AG09319 (cell line): Measurements from ENCODE around the gene NUDT13.

ENCODE experiments used
- DNase-seq: peaks from one replicate; pipeline ENCODE4 v3.0.0-alpha.2; 2010; ENCODE audit warnings: low read depth; ENCODE audit errors: extremely low read depth
- TF ChIP-seq, protein P1 (sequence below): IDR thresholded peaks from 2 replicates; pipeline ENCODE4 v1.5.1; 2011; ENCODE audit warnings: low read depth, mild to moderate bottlenecking, inconsistent platforms, low read length, moderate library complexity

NUDT13 gene

DNA sequence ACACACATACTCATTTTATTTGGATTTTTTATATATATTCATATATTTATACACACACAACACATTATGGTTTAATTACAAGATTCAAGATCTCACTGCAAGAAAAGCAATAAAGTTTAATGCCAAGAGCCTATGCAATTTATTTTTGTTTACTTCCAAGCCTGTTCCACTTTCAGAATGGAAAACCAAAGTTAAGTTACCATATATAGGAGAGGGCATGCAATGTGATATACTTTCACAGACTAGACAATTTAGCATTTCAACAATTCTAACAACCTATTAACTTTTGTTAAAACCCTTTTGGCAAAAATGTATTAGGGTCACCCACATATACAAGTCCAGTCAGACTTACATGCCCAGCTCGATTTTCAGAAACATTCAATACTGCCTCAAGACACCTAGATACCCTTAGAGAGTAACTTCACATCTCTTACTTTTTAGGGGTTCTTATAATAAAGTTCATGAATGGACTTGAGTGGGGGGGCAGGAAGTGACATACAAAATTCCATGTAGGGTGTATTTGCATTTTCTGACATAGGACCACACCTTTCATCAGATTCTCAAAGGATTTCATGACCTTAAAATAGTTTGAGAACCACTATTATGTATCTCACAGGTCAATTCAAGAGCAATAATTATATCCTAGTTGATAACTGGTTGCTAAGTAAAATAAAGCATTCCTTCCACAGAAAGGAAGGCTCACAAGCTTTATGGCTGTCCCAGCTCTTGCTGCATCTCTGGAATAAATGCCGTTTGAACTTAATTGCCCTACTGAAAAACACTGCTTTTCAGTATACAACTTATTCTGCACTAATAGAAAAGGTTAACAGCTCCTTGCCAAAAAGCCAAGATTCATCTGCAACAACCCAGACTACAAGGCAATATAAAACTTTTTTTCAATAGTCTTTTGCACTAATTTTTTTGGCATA, 16.1 kb upstream of the NUDT13 start:
- no peak for DNase-seq
- TF ChIP-seq, protein P1, sequence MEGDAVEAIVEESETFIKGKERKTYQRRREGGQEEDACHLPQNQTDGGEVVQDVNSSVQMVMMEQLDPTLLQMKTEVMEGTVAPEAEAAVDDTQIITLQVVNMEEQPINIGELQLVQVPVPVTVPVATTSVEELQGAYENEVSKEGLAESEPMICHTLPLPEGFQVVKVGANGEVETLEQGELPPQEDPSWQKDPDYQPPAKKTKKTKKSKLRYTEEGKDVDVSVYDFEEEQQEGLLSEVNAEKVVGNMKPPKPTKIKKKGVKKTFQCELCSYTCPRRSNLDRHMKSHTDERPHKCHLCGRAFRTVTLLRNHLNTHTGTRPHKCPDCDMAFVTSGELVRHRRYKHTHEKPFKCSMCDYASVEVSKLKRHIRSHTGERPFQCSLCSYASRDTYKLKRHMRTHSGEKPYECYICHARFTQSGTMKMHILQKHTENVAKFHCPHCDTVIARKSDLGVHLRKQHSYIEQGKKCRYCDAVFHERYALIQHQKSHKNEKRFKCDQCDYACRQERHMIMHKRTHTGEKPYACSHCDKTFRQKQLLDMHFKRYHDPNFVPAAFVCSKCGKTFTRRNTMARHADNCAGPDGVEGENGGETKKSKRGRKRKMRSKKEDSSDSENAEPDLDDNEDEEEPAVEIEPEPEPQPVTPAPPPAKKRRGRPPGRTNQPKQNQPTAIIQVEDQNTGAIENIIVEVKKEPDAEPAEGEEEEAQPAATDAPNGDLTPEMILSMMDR: no peak

DNA sequence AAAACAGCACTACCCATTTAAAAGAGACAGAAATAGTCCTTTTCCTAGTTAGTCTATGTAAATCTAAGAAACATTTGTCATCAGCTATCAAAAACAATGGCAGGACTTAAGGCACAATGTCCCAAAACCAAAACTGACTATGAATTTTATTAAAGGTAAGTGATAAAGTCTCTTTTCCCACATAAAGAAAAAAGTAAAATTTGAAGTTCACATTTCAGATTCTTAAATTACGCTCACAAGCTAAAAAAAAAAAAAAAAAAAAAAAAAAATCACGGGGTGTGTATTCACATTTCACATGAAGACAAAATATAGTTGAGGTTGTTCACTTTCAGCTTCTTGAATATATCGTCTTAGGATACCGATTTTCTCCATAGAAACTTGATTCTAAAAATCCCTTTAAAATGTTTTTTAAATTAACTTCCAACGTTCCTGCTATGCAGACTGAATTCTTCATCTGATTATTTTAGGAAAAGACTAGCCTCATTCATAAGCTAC, 15.2 kb upstream of the NUDT13 start:
- DNase-seq: no peak
- TF ChIP-seq, protein P1: no peak

DNA sequence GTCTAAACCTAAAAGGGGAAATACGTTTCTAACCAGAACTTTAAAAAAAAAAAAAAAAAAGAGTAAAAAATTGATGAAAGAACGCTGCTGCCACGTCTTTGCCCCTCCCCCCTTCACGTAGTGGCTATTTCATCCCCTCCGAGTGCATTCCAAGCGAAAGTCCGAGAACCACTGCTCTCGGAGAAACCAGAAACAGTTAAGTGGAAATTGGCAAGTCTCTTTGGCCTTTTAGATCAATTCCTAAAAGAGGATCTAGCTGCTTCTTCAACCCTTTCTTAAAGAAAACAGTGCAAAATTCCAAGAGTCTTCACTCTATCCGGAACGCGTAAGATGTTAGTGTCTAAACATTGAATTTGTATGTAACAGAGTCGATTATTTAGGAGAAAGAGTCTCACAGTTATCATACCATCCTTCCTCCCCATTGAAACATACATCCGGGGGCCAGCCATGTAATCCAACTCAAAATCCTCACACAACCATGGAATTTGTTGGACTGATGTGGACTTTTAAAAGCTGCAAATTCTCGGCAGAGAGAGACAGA, 14.7 kb upstream of the NUDT13 start:
- no peak for DNase-seq
- TF ChIP-seq, protein P1: no peak

DNA sequence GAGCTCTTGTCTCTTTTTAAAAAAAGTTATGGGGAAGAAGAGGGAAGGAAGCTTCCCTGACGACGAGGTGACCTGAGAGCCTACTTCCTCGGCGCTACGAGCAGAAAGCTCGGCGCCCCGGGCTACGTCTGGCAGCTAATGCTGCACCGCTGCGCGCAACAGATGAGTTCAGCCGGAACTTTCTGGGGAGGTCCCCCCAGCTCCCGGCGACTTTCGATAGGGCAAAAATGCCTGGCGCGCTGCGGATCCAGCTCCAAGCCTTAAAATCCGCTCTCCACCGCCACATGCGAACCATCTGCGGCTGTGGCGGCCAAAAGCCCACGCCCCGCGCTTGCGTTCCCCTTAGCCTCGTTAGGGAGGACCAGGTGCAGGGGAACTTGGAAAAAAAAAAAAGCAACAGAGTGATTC, 14.2 kb upstream of the NUDT13 start:
- TF ChIP-seq, protein P1: no peak
- DNase-seq: no peak

DNA sequence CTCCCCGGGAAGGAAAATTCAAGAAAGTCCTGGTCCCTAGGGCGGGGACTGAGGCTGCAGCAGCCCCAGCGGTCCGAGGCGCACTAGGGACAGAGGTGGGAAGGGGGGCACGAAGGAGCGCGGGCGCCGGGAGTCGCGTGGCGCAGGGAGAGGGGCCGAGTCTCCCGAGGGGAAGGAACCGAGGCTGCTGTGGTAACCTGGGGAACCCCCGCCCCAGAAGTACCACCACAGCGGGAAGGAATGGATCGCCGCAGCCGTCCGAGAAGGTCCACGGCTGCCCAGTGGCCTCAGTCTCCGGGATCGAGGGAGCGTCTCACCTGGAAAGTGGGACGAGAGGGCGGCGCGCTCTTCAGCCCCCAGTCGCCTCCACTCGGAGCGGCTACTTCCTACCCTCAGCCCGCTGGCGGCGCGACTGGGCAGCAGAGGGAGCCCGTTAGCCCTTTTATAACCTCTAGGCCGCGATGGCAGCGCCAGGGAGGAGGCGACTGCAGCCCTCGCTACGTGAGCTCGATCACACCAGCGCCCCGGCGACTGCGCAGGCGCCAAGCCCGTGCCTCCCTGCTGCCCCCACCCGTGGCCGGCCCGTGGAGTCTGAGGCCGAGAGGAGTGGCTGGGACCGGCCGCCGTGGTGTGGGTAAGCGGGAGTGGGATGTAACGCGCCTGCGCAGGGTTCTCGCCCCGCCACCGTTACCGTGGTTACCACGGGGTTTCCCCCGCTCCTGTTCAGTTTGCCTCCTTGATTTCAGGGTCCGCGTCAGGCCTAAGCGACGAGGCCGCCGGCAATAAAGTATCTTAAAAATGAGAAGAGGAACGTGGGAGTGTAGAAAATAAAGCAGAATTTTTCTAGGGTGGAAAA, 13.6 kb upstream of the NUDT13 start, which contains the start of gene P4HA1:
TSS of gene P4HA1 (minus strand) at position 418 of the 856 bp plus-strand sequence. CDS start 21,983 bp downstream, outside the sequence.
- TF ChIP-seq, protein P1: peak; percentile 72
- peak; percentile 97 for DNase-seq

DNA sequence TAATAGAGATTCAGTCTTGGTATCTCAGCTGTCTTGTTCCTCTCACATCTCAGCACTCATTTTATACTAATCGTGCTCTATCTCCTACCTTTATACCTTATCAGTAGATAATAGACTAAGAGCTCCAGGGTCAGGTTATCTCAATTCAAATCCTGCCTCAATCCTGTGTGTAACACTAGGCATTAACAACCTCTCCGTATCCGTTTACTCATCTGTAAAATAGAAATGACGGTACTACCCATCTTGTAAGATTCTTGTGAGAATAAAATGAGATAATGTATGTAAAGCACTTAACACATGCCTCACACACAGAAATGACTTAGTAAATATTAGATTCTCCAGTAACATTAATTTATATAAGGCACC, 13.0 kb upstream of the NUDT13 start:
- TF ChIP-seq, protein P1: no peak

More for the DNA sequence above, 13.0 kb upstream of the NUDT13 start:
- DNase-seq: no peak
